Smooth muscle cell (in vitro differentiated cells): Measurements from ENCODE around the gene PHF21B. TPM values are rescaled to one million over a fixed set of nuclear protein-coding genes. Genes with fewer than 3 reads are reported as not detected.

Source experiments
- DNase-seq: peaks from one replicate; lab custom pipeline; 2025; ENCODE audit not compliant: unreplicated experiment; lab: John Stamatoyannopoulos, UW
- H2AFZ ChIP-seq: fragments of 200-600 bp; sonication (generic); 2 replicates; pipeline ENCODE4 v1.6.0; 2016; ENCODE audit warnings: antibody characterized with exemption, low read depth, mild to moderate bottlenecking
- H3F3A ChIP-seq: fragments of 200-600 bp; sonication (generic); 2 replicates; pipeline ENCODE4 v1.6.0; 2017; ENCODE audit warnings: antibody characterized with exemption, low read depth
- H3K27ac ChIP-seq: fragments of 200-600 bp; sonication (generic); 2 replicates; pipeline ENCODE4 v1.5.1; 2016; ENCODE audit warnings: low read depth, mild to moderate bottlenecking
- H3K27me3 ChIP-seq: fragments of 200-600 bp; sonication (generic); 2 replicates; pipeline ENCODE4 v1.6.1; 2016; ENCODE audit warnings: low read depth, mild to moderate bottlenecking
- H3K36me3 ChIP-seq: fragments of 200-600 bp; sonication (generic); 2 replicates; pipeline ENCODE4 v1.5.1; 2016; ENCODE audit warnings: low read depth
- H3K4me1 ChIP-seq: fragments of 200-600 bp; sonication (generic); 2 replicates; pipeline ENCODE4 v1.5.1; 2016; ENCODE audit warnings: low read depth
- H3K4me2 ChIP-seq: fragments of 200-600 bp; sonication (generic); 2 replicates; pipeline ENCODE4 v1.6.0; 2016; ENCODE audit warnings: mild to moderate bottlenecking
- H3K4me3 ChIP-seq: fragments of 200-600 bp; sonication (generic); 2 replicates; pipeline ENCODE4 v1.5.1; 2016; ENCODE audit warnings: mild to moderate bottlenecking
- H3K79me2 ChIP-seq: fragments of 200-600 bp; sonication (generic); 2 replicates; pipeline ENCODE4 v1.6.0; 2016; ENCODE audit warnings: low read depth, mild to moderate bottlenecking
- H3K9ac ChIP-seq: fragments of 200-600 bp; sonication (generic); 2 replicates; pipeline ENCODE4 v1.6.0; 2016; ENCODE audit warnings: low read depth
- H3K9me3 ChIP-seq: fragments of 200-600 bp; sonication (generic); replicated peaks from 2 replicates; pipeline ENCODE4 v1.5.1; 2016; ENCODE audit warnings: low read depth
- H4K20me1 ChIP-seq: fragments of 200-600 bp; sonication (generic); 2 replicates; pipeline ENCODE4 v1.6.0; 2016; ENCODE audit warnings: low read depth
- CTCF ChIP-seq: fragments of 200-600 bp; sonication (generic); IDR thresholded peaks from 2 replicates; pipeline ENCODE4 v1.5.1; 2017; ENCODE audit warnings: borderline replicate concordance, mild to moderate bottlenecking, antibody characterized with exemption; ENCODE audit not compliant: insufficient read depth, poor library complexity, severe bottlenecking
- WGBS: methylation state at CpG from one replicate; pipeline ENCODE4 v1.1.7; 2016; ENCODE audit warnings: low lambda C conversion rate; 5-methylcytosine and 5-hydroxymethylcytosine counted together
- polyA plus RNA-seq: library from polyadenylated mRNA; unstranded; fragments of >200 nt; fragmentation: Nextera tagmentation; extraction: Ambion mirVana; gene quantifications from 2 replicates; pipeline ENCODE4 v1.2.1, GENCODE V29; 2016
- total RNA-seq: library from RNA; depleted of rRNA; stranded (reverse); fragments of >200 nt; gene quantifications from 2 replicates; pipeline ENCODE4 v1.2.3, GENCODE V29; 2014

The PHF21B gene
- total and polyA plus RNA-seq, 2 experiments from 2014 or later: 0.13 TPM

GRCh38 chr22:44883011-44883421 is 126.8 kb downstream of the PHF21B start:
- H3K9ac ChIP-seq: no peak overlapping the region
- H3K36me3 ChIP-seq: no peaks in the 10 kb centered on the region
- no peaks in the 10 kb centered on the region for H3K4me1 ChIP-seq
- no peak overlapping the region for H3K4me2 ChIP-seq
- no peaks in the 10 kb centered on the region for H3K79me2 ChIP-seq
- H4K20me1 ChIP-seq: no peaks in the 10 kb centered on the region
- H3F3A ChIP-seq: no peaks in the 10 kb centered on the region
- H3K27ac ChIP-seq: no peak overlapping the region
- no peaks in the 10 kb centered on the region for H3K9me3 ChIP-seq
- H3K27me3 ChIP-seq: no peaks in the 10 kb centered on the region
- no peak for TF ChIP-seq CTCF
- H2AFZ ChIP-seq: no peak overlapping the region
- H3K4me3 ChIP-seq: no peak overlapping the region
- 92% methylated on average over 12 of the region's 12 CpGs for WGBS
- DNase-seq: no peak

GRCh38 chr22:44882226-44882905 is 127.4 kb downstream of the PHF21B start:
- no peak for TF ChIP-seq CTCF
- DNase-seq: no peak
- 93% methylated on average over 22 of the region's 26 CpGs for WGBS

GRCh38 chr22:44881624-44882023 is 128.2 kb downstream of the PHF21B start:
- H3K9me3 ChIP-seq: peaks cover 4% of the 10 kb centered on the region
- TF ChIP-seq CTCF: no peak
- no peaks in the 10 kb centered on the region for H3F3A ChIP-seq
- H3K27ac ChIP-seq: no peak overlapping the region
- no peak overlapping the region for H3K9ac ChIP-seq
- H3K4me1 ChIP-seq: no peaks in the 10 kb centered on the region
- no peak overlapping the region for H3K4me2 ChIP-seq
- no peaks in the 10 kb centered on the region for H3K27me3 ChIP-seq
- DNase-seq: no peak
- no peaks in the 10 kb centered on the region for H4K20me1 ChIP-seq
- no peak overlapping the region for H3K4me3 ChIP-seq
- 88% methylated on average over 24 of the region's 24 CpGs for WGBS
- no peaks in the 10 kb centered on the region for H3K36me3 ChIP-seq
- H2AFZ ChIP-seq: no peak overlapping the region
- H3K79me2 ChIP-seq: no peaks in the 10 kb centered on the region

More at GRCh38 chr22:44882226-44882905, 127.4 kb downstream of the PHF21B start:
- no peak overlapping the region for H3K4me3 ChIP-seq
- no peak overlapping the region for H2AFZ ChIP-seq
- H4K20me1 ChIP-seq: no peaks in the 10 kb centered on the region
- no peak overlapping the region for H3K27ac ChIP-seq
- no peaks in the 10 kb centered on the region for H3K27me3 ChIP-seq
- no peaks in the 10 kb centered on the region for H3K36me3 ChIP-seq
- H3K4me1 ChIP-seq: no peaks in the 10 kb centered on the region
- H3F3A ChIP-seq: no peaks in the 10 kb centered on the region
- no peak overlapping the region for H3K9ac ChIP-seq
- no peaks in the 10 kb centered on the region for H3K9me3 ChIP-seq
- H3K4me2 ChIP-seq: no peak overlapping the region
- no peaks in the 10 kb centered on the region for H3K79me2 ChIP-seq
